ENCODE results near the gene ADAMTS12. TPM values are rescaled to one million over a fixed set of nuclear protein-coding genes. Genes with fewer than 3 reads are reported as not detected.

ADAMTS12 gene
- total RNA-seq, 1 experiment from 2014 or later, result 0.05 TPM

DNA sequence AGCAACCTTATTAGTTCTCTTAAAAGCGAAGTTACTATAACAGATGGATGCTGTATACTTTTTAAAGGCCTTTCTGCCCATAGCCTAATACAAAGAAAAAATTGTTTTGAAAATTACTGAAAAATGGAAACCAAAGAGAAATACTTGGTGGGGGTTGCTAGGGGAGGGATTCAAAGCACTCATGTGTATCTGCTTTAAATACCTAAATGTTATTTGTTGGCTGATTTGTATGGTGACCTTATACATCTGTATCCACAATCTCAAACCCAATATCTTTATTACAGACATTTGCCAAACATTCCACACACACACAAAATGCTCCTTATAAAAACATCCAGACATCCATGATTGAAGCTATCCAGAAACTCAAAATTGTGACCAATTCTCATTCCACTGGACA is 172.0 kb downstream of the ADAMTS12 start:
- ChIA-PET POLR2A (no interaction called here), RAD21 (ENCODE audit: low non-redundant PET in 1 of 2, low total read pairs in 2 of 2, uncharacterized antibody in 2 of 2, unreplicated experiment in 2 of 2) (no interaction called here), CTCF (no interaction called here)
- TF ChIP-seq TCF7L2 (IDR thresholded peaks at IDR 0.05; ENCODE audit: borderline replicate concordance, extremely low read depth, insufficient read depth, insufficient read length) (no peak), CBX3 (IDR thresholded peaks at IDR 0.05; ENCODE audit: low read depth) (no peak), ZBTB33 (IDR thresholded peaks at IDR 0.05; ENCODE audit: extremely low read depth, insufficient replicate concordance, low read length) (no peak), ELF1 (IDR thresholded peaks at IDR 0.05; ENCODE audit: borderline replicate concordance, low read depth) (no peak), ZNF274 (IDR thresholded peaks at IDR 0.05; ENCODE audit: low read depth, low read length) (no peak), EZH2 (IDR thresholded peaks at IDR 0.05) (no peak), SP1 (IDR thresholded peaks at IDR 0.05; ENCODE audit: low read depth) (no peak), EGR1 (IDR thresholded peaks at IDR 0.05; ENCODE audit: low read depth) (no peak), RAD21 (IDR thresholded peaks at IDR 0.05; ENCODE audit: low read depth) (no peak), CTCF (IDR thresholded peaks at IDR 0.05 in 2 of 3, conservative IDR thresholded peaks at IDR 0.05 in 1 of 3; ENCODE audit: borderline replicate concordance in 1 of 3, insufficient read depth in 1 of 3, low read depth in 2 of 3, low read length in 2 of 3) (no peak), FOSL1 (IDR thresholded peaks at IDR 0.05; ENCODE audit: low read depth) (no peak), SRF (IDR thresholded peaks at IDR 0.05; ENCODE audit: low read depth) (no peak), POLR2A (IDR thresholded peaks at IDR 0.05; ENCODE audit: borderline replicate concordance, extremely low read depth, insufficient read depth, insufficient read length) (no peak), JUND (IDR thresholded peaks at IDR 0.05) (no peak), EZH2phosphoT487 (IDR thresholded peaks at IDR 0.05; ENCODE audit: borderline replicate concordance) (no peak), CEBPB (IDR thresholded peaks at IDR 0.05; ENCODE audit: low read depth) (no peak)
- TF ChIP-seq, protein P1, sequence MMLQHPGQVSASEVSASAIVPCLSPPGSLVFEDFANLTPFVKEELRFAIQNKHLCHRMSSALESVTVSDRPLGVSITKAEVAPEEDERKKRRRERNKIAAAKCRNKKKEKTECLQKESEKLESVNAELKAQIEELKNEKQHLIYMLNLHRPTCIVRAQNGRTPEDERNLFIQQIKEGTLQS (IDR thresholded peaks at IDR 0.05), result no peak
- TF ChIP-seq, protein P2, sequence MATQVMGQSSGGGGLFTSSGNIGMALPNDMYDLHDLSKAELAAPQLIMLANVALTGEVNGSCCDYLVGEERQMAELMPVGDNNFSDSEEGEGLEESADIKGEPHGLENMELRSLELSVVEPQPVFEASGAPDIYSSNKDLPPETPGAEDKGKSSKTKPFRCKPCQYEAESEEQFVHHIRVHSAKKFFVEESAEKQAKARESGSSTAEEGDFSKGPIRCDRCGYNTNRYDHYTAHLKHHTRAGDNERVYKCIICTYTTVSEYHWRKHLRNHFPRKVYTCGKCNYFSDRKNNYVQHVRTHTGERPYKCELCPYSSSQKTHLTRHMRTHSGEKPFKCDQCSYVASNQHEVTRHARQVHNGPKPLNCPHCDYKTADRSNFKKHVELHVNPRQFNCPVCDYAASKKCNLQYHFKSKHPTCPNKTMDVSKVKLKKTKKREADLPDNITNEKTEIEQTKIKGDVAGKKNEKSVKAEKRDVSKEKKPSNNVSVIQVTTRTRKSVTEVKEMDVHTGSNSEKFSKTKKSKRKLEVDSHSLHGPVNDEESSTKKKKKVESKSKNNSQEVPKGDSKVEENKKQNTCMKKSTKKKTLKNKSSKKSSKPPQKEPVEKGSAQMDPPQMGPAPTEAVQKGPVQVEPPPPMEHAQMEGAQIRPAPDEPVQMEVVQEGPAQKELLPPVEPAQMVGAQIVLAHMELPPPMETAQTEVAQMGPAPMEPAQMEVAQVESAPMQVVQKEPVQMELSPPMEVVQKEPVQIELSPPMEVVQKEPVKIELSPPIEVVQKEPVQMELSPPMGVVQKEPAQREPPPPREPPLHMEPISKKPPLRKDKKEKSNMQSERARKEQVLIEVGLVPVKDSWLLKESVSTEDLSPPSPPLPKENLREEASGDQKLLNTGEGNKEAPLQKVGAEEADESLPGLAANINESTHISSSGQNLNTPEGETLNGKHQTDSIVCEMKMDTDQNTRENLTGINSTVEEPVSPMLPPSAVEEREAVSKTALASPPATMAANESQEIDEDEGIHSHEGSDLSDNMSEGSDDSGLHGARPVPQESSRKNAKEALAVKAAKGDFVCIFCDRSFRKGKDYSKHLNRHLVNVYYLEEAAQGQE (IDR thresholded peaks at IDR 0.05; ENCODE audit: low read depth), result no peak
- TF ChIP-seq, protein P3, sequence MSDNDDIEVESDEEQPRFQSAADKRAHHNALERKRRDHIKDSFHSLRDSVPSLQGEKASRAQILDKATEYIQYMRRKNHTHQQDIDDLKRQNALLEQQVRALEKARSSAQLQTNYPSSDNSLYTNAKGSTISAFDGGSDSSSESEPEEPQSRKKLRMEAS (IDR thresholded peaks at IDR 0.05), result no peak
- Histone ChIP-seq H4K20me1 (ENCODE audit: insufficient read depth) (no peaks in the 10 kb centered on the region), H3K4me3 (replicated peaks in 1 of 2; ENCODE audit: low read depth in 1 of 2, low read length in 2 of 2) (no peak overlapping the region), H3K4me2 (ENCODE audit: low read length) (no peak overlapping the region), H3K79me2 (ENCODE audit: insufficient read depth, low read length) (no peaks in the 10 kb centered on the region), H3K9me2 (ENCODE audit: insufficient read depth) (no peaks in the 10 kb centered on the region), H2AFZ (ENCODE audit: low read depth, low read length, poor library complexity, severe bottlenecking) (no peak overlapping the region), H3K36me3 (ENCODE audit: control insufficient read depth in 1 of 2, insufficient read depth in 2 of 2, low read length in 2 of 2) (no peaks in the 10 kb centered on the region), H3K9ac (ENCODE audit: low read length) (no peak overlapping the region), H3K4me1 (ENCODE audit: control insufficient read depth in 1 of 2, insufficient read depth in 2 of 2, low read length in 2 of 2) (no peaks in the 10 kb centered on the region), H3K9me3 (ENCODE audit: control insufficient read depth in 1 of 2, insufficient read depth in 1 of 2, low read depth in 1 of 2, low read length in 2 of 2) (no peaks in the 10 kb centered on the region), H3K27ac (ENCODE audit: low read depth, low read length) (no peak overlapping the region), H3K27me3 (ENCODE audit: insufficient read depth, low read length) (peaks cover 18% of the 10 kb centered on the region)
- BruUV-seq (replicated peaks), result no TSS peak
- no peak for ATAC-seq
- DNase-seq (ENCODE audit: low read depth, low spot score), result no peak
- intact Hi-C loops (cut with micrococcal nuclease), result no loop called here

Data from HCT116 (cell line).